ENCODE measurements around the gene CHTF18. TPM values are rescaled to one million over a fixed set of nuclear protein-coding genes. Genes with fewer than 3 reads are reported as not detected.

The CHTF18 gene
- polyA plus RNA-seq, 1 donor (not counting 4 experiments of a cell fraction or from before 2014, with no cell fraction given): 5.7 TPM

- peaks cover 39% of the 10 kb centered on the region for H3K27me3 ChIP-seq (ENCODE audit: control insufficient read depth, extremely low read depth, insufficient read depth, low read length)
- FAIRE-seq: no peak
Observed at GRCh38 chr16:804193-805048, 16.0 kb downstream of the CHTF18 start.

DNA sequence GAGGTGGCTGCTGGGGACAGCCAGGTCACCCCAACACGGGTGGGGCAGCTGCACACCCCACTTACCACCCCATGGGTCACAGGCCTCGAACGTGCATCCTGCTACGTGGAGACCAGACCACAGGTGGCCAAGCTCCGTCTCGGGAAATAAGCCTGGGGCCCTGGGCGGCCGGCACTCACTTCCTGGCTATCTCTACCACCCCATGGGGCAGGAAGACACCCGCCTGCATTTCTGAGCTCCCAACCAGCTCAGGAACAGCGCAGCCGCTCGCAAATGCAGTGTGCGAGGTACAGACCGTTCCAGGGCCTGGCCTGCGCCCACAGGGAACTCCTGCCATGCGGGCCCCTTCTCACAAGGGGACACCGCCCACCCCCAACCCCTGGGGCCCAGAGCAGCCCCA lies 17.1 kb downstream of the CHTF18 start:
- dilution Hi-C loops (cut with MboI; ENCODE audit: extremely low pct_ligation_motif_present, low sequenced_read_pairs): no loop called here
- no peak for DNase-seq (ENCODE audit: low read depth, low spot score)
- Histone ChIP-seq H3K36me3 (ENCODE audit: control insufficient read depth in 2 of 2, extremely low read depth in 1 of 2, insufficient read depth in 2 of 2, low read length in 2 of 2) (no peaks in the 10 kb centered on the region), H3K27ac (ENCODE audit: control insufficient read depth, insufficient read depth, low read length) (no peak overlapping the region), H3K79me2 (ENCODE audit: control insufficient read depth, insufficient read depth, low read length) (no peaks in the 10 kb centered on the region), H3K27me3 (ENCODE audit: control insufficient read depth, extremely low read depth, insufficient read depth, low read length) (peaks cover 29% of the 10 kb centered on the region), H4K20me1 (ENCODE audit: control insufficient read depth, extremely low read depth, insufficient read depth, low read length) (no peaks in the 10 kb centered on the region), H3K9me1 (ENCODE audit: control insufficient read depth, extremely low read depth, insufficient read depth, low read length) (no peaks in the 10 kb centered on the region), H3K4me1 (ENCODE audit: control insufficient read depth, extremely low read depth, insufficient read depth, low read length) (no peaks in the 10 kb centered on the region), H3K9ac (ENCODE audit: control insufficient read depth, extremely low read depth, insufficient read depth, low read length) (no peak overlapping the region), H2AFZ (ENCODE audit: control insufficient read depth, low read length) (no peak overlapping the region), H3K4me2 (ENCODE audit: control insufficient read depth, extremely low read depth, insufficient read depth, low read depth, low read length) (no peak overlapping the region), H3K9me3 (ENCODE audit: control insufficient read depth, low read depth, low read length) (no peaks in the 10 kb centered on the region), H3K4me3 (ENCODE audit: control insufficient read depth in 2 of 3, extremely low read depth in 1 of 3, insufficient read depth in 2 of 3, low read depth in 1 of 3, low read length in 3 of 3) (no peak overlapping the region)
- FAIRE-seq: no peak
- TF ChIP-seq, protein P1, sequence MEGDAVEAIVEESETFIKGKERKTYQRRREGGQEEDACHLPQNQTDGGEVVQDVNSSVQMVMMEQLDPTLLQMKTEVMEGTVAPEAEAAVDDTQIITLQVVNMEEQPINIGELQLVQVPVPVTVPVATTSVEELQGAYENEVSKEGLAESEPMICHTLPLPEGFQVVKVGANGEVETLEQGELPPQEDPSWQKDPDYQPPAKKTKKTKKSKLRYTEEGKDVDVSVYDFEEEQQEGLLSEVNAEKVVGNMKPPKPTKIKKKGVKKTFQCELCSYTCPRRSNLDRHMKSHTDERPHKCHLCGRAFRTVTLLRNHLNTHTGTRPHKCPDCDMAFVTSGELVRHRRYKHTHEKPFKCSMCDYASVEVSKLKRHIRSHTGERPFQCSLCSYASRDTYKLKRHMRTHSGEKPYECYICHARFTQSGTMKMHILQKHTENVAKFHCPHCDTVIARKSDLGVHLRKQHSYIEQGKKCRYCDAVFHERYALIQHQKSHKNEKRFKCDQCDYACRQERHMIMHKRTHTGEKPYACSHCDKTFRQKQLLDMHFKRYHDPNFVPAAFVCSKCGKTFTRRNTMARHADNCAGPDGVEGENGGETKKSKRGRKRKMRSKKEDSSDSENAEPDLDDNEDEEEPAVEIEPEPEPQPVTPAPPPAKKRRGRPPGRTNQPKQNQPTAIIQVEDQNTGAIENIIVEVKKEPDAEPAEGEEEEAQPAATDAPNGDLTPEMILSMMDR (optimal IDR thresholded peaks at IDR 0.05 in 1 of 3, IDR thresholded peaks at IDR 0.05 in 1 of 3, conservative IDR thresholded peaks at IDR 0.05 in 1 of 3; ENCODE audit: extremely low read depth in 1 of 3, insufficient read depth in 2 of 3, low read length in 3 of 3): no peak
- no peak for TF ChIP-seq EZH2 (IDR thresholded peaks at IDR 0.05; ENCODE audit: low read length)

More at GRCh38 chr16:804193-805048, 16.0 kb downstream of the CHTF18 start:
- dilution Hi-C loops (cut with MboI; ENCODE audit: extremely low pct_ligation_motif_present, low sequenced_read_pairs): no loop called here
- no peak overlapping the region for H3K4me2 ChIP-seq (ENCODE audit: control insufficient read depth, extremely low read depth, insufficient read depth, low read depth, low read length)
- H3K9me3 ChIP-seq (ENCODE audit: control insufficient read depth, low read depth, low read length): no peaks in the 10 kb centered on the region
- no peak overlapping the region for H2AFZ ChIP-seq (ENCODE audit: control insufficient read depth, low read length)
- no peak overlapping the region for H3K9ac ChIP-seq (ENCODE audit: control insufficient read depth, extremely low read depth, insufficient read depth, low read length)
- H3K36me3 ChIP-seq (ENCODE audit: control insufficient read depth in 2 of 2, extremely low read depth in 1 of 2, insufficient read depth in 2 of 2, low read length in 2 of 2): no peaks in the 10 kb centered on the region
- DNase-seq (ENCODE audit: low read depth, low spot score): no peak
- H3K4me1 ChIP-seq (ENCODE audit: control insufficient read depth, extremely low read depth, insufficient read depth, low read length): no peaks in the 10 kb centered on the region
- no peak overlapping the region for H3K4me3 ChIP-seq (ENCODE audit: control insufficient read depth in 2 of 3, extremely low read depth in 1 of 3, insufficient read depth in 2 of 3, low read depth in 1 of 3, low read length in 3 of 3)
- no peaks in the 10 kb centered on the region for H4K20me1 ChIP-seq (ENCODE audit: control insufficient read depth, extremely low read depth, insufficient read depth, low read length)
- no peaks in the 10 kb centered on the region for H3K9me1 ChIP-seq (ENCODE audit: control insufficient read depth, extremely low read depth, insufficient read depth, low read length)
- H3K79me2 ChIP-seq (ENCODE audit: control insufficient read depth, insufficient read depth, low read length): no peaks in the 10 kb centered on the region
- TF ChIP-seq, protein P1 (optimal IDR thresholded peaks at IDR 0.05 in 1 of 3, IDR thresholded peaks at IDR 0.05 in 1 of 3, conservative IDR thresholded peaks at IDR 0.05 in 1 of 3; ENCODE audit: extremely low read depth in 1 of 3, insufficient read depth in 2 of 3, low read length in 3 of 3): no peak
- TF ChIP-seq EZH2 (IDR thresholded peaks at IDR 0.05; ENCODE audit: low read length): no peak
- H3K27ac ChIP-seq (ENCODE audit: control insufficient read depth, insufficient read depth, low read length): no peak overlapping the region

All from keratinocyte (primary cell).